Stimulated activated CD8-positive, alpha-beta memory T cell treated with anti-CD3 and anti-CD28 coated beads, Interleukin-15, amount 100 ng/mL, for 48 hours (primary cell): ENCODE results near the gene OTUD4.
"Not testable (repeated sequence)": the region's sequence is repeated elsewhere in the genome, so short reads cannot be mapped to it uniquely, and the experiment has no call there.

Experiments used
- DNase-seq, 2 donors: peaks; one replicate each; pipeline ENCODE4 v3.0.0-alpha.2; 2020; ENCODE audit warnings: low read depth in 2 of 2

OTUD4 gene

GRCh38 chr4:145179861-145180297, 510 bp downstream of the OTUD4 start:
- not testable (repeated sequence) for DNase-seq

- DNase-seq, result peak; percentile 78 to 81
Observed at GRCh38 chr4:145179281-145179860, 1.0 kb downstream of the OTUD4 start.

GRCh38 chr4:145178740-145179280, 1.6 kb downstream of the OTUD4 start:
- no peak for DNase-seq

GRCh38 chr4:145177906-145178538, 2.4 kb downstream of the OTUD4 start:
- DNase-seq, result no peak

- no peak for DNase-seq
Observed at GRCh38 chr4:145177511-145177905, 2.9 kb downstream of the OTUD4 start.

- no peak for DNase-seq
Observed at GRCh38 chr4:145176641-145177432, 3.6 kb downstream of the OTUD4 start.

GRCh38 chr4:145171911-145172310, 8.5 kb downstream of the OTUD4 start:
- no peak for DNase-seq

- DNase-seq, result no peak
Observed at GRCh38 chr4:145170223-145170622, 10.2 kb downstream of the OTUD4 start.

GRCh38 chr4:145168581-145169187, 11.7 kb downstream of the OTUD4 start:
- DNase-seq, result no peak

GRCh38 chr4:145167887-145168286, 12.5 kb downstream of the OTUD4 start:
- DNase-seq, result no peak

GRCh38 chr4:145161549-145161948, 18.8 kb downstream of the OTUD4 start:
- no peak for DNase-seq

GRCh38 chr4:145156986-145157385, 23.4 kb downstream of the OTUD4 start:
- no peak for DNase-seq

GRCh38 chr4:145155268-145155870, 25.0 kb downstream of the OTUD4 start:
- DNase-seq, result no peak

- no peak for DNase-seq
Observed at GRCh38 chr4:145154573-145154972, 25.8 kb downstream of the OTUD4 start.

- no peak for DNase-seq
Observed at GRCh38 chr4:145153904-145154298, 26.5 kb downstream of the OTUD4 start.

- DNase-seq, result no peak
Observed at GRCh38 chr4:145153181-145153903, 27.0 kb downstream of the OTUD4 start.

GRCh38 chr4:145148980-145149379, 31.4 kb downstream of the OTUD4 start:
- DNase-seq, result no peak

- not testable (repeated sequence) for DNase-seq
Observed at GRCh38 chr4:145136219-145136618, 44.2 kb downstream of the OTUD4 start.

- DNase-seq, result no peak
Observed at GRCh38 chr4:145132511-145133098, 47.8 kb downstream of the OTUD4 start.

- no peak for DNase-seq
Observed at GRCh38 chr4:145131848-145132247, 48.5 kb downstream of the OTUD4 start.
